HG02642 (cell line): ENCODE results near the gene GNB1L.

ENCODE experiments used
- ATAC-seq: cut with Tn5 transposase; IDR thresholded peaks from one replicate; pipeline ENCODE4 v1.9.1; 2021; ENCODE audit warnings: mild to moderate bottlenecking; ENCODE audit not compliant: unreplicated experiment, poor library complexity

Gene GNB1L

GRCh38 chr22:19757985-19758895 is 96.4 kb downstream of the GNB1L start:
- ATAC-seq, result no peak

GRCh38 chr22:19757140-19757984 is 97.3 kb downstream of the GNB1L start:
- no peak for ATAC-seq

- ATAC-seq, result no peak
These were observed 98.2 kb downstream of the GNB1L start for GRCh38 chr22:19756288-19757128.

- no peak for ATAC-seq
These were observed 98.9 kb downstream of the GNB1L start for GRCh38 chr22:19755722-19756287.

GRCh38 chr22:19755145-19755710 is 99.4 kb downstream of the GNB1L start:
- ATAC-seq, result no peak

- ATAC-seq, result no peak
These were observed 100.0 kb downstream of the GNB1L start for GRCh38 chr22:19754701-19755144.

- ATAC-seq, result no peak
These were observed 100.5 kb downstream of the GNB1L start for GRCh38 chr22:19753996-19754700.

GRCh38 chr22:19753090-19753842 is 101.4 kb downstream of the GNB1L start:
- no peak for ATAC-seq

GRCh38 chr22:19751497-19752245 is 103.0 kb downstream of the GNB1L start:
- ATAC-seq, result no peak

GRCh38 chr22:19750507-19751490 is 103.9 kb downstream of the GNB1L start:
- ATAC-seq, result no peak

GRCh38 chr22:19749876-19750275 is 104.8 kb downstream of the GNB1L start:
- no peak for ATAC-seq

GRCh38 chr22:19748991-19749664 is 105.5 kb downstream of the GNB1L start:
- ATAC-seq, result no peak

- ATAC-seq, result no peak
These were observed 106.5 kb downstream of the GNB1L start for GRCh38 chr22:19748139-19748538.

- ATAC-seq, result no peak
These were observed 107.1 kb downstream of the GNB1L start for GRCh38 chr22:19747551-19747950.

GRCh38 chr22:19746726-19747125 is 107.9 kb downstream of the GNB1L start:
- no peak for ATAC-seq
